ENCODE results near the gene TPPP2.
A peak's percentile ranks its signal among the peaks of the same experiment; 100 is the strongest.

TPPP2 gene

DNA sequence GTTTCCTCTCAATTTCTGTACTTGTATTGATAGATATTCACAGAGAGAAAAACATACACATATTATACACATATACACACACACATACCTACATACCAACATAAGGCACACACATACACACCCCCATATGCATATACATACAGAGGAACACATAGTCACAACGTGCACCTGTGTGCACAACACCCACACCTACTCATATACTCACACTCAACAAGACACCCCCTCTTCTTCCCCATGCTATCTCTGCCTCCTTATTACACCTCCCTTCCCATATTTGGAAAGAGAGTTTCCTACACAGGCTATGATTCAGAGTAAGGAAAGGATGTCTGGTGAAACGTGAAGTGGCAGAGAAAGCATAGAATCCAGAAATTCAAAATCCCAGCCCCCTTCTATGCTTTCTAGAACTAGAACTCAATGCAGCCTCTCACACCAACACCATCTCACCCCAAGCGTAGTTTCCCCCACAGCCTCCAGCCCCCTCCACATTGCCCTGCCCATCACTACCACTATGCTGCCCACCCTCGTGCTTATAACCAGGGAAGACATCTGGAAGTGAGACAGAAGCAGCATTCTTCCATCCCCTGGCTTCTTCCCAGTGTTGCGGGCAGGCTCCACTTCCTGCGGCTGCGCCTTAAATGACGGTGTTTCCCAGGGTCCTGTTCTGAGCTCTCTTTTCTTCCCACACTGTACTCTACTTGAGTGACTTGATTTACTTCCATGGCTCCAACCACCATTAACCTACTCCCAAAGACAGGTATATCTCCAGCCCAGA lies 30.0 kb downstream of the TPPP2 start:
- DNase-seq: no peak

DNA sequence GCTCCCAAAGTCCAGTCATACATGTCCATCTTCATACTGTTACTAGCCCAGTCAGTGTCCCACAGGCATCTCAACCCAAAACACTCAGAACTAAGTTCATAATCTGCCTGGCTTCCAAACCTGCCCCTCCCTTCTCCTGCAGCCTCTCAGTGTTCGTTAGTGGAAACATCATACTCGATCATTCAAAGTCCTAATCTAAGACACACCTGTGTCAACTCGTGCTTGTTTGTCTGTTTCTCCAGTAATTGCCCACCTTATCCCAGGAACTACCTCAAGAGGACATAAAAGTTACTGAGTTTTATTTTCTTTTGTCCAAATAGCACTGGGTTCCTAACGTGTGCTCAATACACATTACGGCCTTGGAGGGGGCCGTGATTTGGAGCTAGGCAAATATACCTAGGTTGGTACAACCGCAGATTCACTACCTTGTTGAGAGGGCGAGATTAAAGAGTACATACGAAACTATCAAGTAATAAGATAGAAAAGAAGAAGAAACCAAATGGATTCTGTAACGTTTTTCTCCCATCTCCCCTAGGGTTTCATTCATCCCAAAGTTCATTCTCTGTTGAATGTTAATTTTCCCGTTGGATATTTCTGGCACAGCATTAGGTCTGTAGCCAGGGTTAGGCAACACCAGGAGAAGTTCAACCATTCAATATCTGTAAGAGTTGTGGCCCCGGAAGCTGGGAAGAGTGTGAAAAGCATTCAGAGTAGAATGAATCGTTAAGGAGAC lies 30.8 kb downstream of the TPPP2 start:
- no peak for DNase-seq

DNA sequence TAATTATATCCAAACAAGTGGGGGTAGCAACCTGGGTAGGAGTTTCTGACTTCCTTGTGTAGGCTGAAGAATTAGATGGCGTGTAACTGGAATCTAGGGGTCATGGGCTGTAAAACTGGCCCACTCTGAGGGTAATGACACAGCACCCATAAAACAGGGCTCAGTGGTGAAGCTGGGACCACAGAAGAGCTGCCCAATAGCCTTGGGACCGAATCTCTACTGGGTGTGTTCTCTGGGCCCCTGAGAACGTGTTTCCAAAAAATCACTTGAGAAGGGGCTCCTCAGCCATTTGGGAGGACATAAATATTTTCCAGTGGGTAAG lies 31.3 kb downstream of the TPPP2 start:
- no peak for DNase-seq

DNA sequence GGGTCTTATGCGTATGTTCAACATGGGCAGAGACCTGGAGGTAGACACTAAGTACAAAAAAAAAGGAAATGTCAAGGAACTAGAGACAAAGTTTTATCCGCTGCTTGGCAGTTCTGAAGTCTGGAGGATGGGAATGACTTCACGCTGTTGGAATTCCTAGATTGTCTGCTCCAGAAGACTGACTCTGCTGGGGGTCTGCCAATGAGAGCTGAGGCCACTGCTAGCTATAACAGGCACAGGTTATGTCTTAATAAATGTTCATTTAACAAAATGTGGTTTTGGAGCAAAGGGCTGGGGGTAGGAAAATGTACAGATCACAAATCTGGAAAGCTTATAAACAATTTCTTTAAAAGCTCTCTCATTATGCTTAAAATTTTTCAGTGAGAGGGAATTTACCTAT lies 33.5 kb downstream of the TPPP2 start:
- no peak for DNase-seq

DNA sequence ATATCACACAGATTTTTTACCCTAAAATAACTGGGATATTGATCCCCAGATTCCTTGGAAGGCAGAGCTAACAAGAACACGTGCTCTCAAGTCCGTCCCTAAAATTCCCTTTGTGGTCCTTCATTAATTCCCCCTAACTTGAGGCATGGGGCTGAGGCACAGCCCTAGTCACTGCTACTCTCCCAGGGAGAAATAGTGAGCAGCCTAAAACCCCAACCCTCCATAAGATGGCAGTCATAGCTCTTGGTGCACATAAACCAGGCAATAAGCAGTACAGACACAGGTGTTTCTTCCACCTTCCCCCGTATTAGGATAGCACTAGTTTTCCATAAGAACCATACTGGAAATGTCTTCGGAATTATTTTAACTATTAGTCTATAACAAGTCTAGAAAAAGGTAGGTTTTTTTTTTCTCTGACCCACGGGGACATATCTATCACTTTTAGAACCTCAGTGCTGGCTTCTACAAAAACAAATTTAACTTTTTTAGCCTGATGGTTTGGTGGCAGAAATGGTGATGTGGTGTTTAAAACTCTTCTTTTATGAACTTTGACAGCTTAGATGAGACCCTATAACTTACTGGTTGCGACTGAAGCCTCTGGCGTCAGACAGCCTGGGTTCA lies 37.0 kb downstream of the TPPP2 start:
- DNase-seq: no peak

DNA sequence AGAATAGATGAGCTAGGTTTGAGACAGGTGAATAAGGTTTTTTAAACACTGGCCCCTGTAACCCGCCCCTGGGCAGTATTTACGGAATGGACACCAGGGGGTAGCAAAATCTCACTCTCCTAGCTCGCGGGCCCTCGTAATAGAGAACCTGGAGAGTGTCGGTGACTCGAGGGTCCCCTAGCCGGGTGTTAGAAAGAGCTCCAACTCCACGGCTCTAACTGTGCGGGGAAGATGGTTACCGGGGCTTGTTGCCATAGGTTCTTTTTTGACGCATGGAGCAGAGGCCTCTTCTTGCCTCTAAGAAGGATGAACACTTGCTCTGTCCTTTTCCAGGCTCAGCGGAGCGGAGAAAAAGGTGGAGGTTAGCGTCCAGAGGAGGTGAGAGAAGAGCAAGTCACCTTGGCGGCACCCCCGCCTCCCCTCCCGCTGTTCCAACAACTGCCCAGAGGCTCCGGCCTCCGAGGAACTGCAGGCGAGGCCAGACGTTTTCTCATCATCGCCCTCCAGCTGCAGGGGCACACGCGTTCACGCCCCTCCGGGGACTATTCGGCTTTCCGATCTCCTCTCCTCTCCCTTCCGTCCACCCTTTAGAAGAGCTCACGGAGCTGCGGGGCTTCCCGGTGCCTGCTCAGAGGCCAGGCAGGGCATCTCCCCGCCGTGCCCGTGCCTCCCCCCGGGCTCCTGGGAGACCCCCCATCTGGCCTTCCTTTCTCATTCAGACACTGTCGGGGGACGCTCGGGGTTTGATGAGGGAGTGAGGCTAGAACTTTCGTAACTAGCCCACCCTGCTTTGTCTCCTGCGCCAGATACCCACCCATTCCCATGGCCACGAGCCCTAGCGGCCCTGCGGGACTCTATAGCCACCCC lies 38.7 kb downstream of the TPPP2 start:
- peak; percentile 38 to 74 for DNase-seq

DNA sequence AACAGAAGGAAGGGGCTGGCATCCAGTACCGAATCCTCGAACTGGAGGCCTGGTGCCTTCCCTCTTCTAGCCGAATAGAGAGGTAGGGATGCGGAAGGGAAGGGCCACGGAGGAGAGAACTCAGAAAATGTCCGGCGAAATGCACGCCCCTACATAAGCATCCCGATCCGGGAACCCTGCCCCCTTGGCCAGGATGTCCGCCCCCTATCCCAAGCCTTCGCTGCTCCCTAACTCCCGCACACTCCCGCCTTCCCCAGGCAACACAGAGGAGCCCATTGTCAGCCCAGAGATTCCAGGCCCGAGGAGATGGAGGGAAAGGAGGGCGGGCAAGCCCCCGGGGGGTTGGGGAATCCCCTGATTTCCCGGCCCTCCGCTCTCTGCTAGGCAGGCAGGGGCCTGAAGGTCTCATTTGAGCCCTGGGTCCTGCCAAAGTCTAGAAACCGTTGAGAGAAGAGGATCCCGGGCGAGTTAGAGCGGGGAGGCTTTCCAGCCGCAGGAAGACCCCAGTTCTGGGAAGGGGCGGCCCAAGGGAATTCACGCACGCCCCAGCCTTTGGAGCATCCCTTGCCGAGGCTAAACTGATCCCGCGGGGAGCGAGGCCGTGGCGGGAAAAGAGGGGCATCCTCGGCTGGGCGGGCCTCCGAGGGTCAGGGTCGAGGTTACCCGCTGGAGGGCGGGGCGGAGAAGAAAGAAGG lies 39.5 kb downstream of the TPPP2 start:
- no peak for DNase-seq

DNA sequence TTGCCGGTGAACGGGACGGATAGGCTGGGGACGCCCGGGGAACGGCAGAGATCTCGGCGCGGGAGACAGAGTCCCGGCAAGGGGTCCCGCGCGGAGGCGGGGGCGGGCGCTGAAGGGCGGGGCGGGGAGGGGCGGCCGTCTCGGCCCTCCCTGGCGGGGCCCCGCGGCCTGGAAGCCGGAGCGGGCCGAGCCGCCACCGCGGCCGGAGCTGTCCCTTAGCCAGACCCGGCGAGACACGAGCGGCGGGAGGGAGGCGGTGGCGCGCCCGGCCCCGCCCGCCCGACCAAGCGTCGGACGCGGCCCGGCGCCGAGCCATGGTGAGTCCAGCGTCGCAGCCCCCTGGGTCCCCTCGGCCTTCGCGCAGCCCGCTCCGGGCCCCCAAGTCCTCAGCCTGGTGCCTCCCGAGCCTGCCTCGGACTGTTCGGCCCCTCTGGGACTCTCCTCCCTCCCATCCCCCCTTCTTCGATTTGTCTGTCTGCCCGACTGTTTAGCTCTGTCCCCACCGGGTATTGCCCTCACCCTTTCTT lies 40.1 kb downstream of the TPPP2 start, which contains the start of gene ARHGEF40:
TSS of gene ARHGEF40 (plus strand) at position 222 of the 527 bp plus-strand sequence. CDS start at position 315, 93 bp downstream.
- peak in 1 of 2 donors; percentile 20 for DNase-seq

DNA sequence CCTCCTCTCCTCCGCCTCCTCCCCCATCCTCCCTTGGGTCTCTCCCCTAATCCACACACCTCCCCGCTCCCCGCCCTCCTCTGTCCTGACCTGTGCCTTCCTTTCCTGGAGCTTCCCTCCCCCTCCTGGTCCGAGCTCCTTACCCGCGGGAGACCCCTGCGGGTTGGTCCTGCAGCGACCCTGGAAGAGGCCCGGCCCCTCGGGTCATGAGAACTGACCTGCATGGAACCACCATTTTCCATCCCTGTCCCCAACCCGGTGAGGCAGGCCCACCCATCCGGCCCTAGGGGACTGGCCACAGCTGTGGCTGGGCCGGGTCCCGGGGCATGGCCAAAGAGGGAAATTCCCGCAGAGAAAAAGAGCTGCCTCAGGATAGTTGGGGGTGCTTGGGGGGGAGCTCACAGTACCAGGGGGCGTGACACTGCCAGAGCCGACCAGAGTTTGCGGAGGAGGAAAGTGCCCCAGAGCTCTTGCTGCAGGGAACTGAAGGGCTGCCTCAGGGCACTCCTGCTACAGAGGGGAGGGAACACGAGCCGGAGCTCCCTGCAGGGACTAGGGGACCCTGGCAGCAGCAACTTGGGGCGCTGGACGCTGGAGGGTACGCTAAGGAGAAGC lies 40.7 kb downstream of the TPPP2 start:
- peak in 1 of 2 donors; percentile 49 for DNase-seq

DNA sequence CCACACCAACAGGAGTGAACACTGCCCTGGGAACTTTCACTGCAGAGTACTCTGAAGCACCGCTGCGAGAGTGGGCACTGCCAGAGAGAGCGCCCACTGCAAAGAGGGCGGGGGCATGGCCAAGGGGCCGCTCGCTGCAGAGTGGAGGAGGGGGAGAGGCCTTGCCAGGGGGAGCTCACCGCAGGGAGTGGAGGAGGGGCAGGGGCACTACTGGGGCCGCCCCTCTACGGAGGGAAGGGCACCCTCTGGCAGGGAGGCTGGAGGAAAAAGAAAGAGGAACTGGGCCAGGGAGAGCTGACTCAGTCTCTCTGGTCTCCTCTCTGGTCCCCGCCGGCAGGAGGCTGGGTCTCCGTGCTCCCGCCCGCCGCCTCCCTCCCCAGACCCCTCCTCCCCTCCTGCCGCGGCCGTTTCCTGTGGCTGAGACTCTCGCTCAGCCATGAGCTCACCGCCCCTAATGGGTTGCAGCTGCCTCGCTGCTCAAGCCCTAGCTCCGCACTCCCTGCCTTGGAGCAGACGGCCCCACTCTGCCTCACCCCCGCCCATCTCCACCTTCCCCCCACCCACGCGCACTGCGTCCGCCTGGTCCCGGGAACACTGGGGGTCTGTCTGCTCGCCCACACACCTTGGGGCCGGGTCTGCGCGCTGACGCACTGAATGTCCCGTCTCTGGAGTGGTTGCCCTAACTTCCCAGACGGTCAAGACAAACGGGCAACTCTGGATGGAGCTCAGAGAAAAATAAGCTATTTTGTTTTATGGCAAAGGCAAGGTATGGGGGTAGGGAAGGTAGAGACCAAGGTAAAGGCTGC lies 41.4 kb downstream of the TPPP2 start:
- peak; percentile 57 to 61 for DNase-seq

DNA sequence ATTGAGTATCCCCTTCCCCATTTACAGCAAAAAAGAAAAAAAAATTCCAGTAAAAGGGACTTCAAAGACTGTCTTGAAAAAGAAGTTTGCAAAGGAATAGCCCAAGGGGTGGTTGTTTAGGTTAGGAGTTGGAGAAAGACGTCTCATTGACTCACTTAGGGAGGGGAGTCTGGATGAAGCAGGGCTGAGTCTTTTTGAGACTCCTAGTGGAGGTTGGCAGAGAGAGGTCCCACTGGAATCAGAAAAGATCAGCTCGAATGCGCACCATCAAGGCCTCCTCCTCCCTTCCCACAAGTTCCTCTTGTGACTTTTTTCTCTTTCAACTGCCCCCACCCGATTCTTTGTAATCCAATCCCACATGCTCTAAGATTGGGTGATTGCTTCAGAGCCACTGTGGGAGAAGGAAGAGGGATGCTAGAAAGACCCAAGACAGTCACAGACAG lies 42.0 kb downstream of the TPPP2 start:
- DNase-seq: peak; percentile 79 to 89

DNA sequence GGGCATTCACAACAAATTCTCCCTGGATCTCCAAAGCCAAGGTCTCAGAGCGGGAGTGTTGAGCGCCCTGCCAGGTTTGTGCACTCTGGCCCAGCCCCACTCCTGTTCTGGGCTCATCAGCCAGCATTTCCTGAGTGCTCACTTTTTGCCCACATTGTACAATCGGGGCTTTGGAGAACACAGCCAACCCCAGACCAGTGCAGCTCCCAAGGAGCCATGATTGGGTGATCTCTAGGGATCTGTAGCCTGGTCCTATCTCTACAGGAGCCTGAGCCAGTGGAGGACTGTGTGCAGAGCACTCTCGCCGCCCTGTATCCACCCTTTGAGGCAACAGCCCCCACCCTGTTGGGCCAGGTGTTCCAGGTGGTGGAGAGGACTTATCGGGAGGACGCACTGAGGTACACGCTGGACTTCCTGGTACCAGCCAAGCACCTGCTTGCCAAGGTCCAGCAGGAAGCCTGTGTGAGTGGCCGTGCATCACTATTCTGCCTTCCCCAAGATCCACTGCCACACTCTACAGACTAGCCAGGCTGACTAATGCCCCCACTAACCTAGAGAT lies 42.8 kb downstream of the TPPP2 start:
- no peak for DNase-seq

DNA sequence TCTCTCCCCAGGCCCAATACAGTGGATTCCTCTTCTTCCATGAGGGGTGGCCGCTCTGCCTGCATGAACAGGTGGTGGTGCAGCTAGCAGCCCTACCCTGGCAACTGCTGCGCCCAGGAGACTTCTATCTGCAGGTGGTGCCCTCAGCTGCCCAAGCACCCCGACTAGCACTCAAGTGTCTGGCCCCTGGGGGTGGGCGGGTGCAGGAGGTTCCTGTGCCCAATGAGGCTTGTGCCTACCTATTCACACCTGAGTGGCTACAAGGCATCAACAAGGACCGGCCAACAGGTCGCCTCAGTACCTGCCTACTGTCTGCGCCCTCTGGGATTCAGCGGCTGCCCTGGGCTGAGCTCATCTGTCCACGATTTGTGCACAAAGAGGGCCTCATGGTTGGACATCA lies 43.9 kb downstream of the TPPP2 start:
- no peak for DNase-seq

DNA sequence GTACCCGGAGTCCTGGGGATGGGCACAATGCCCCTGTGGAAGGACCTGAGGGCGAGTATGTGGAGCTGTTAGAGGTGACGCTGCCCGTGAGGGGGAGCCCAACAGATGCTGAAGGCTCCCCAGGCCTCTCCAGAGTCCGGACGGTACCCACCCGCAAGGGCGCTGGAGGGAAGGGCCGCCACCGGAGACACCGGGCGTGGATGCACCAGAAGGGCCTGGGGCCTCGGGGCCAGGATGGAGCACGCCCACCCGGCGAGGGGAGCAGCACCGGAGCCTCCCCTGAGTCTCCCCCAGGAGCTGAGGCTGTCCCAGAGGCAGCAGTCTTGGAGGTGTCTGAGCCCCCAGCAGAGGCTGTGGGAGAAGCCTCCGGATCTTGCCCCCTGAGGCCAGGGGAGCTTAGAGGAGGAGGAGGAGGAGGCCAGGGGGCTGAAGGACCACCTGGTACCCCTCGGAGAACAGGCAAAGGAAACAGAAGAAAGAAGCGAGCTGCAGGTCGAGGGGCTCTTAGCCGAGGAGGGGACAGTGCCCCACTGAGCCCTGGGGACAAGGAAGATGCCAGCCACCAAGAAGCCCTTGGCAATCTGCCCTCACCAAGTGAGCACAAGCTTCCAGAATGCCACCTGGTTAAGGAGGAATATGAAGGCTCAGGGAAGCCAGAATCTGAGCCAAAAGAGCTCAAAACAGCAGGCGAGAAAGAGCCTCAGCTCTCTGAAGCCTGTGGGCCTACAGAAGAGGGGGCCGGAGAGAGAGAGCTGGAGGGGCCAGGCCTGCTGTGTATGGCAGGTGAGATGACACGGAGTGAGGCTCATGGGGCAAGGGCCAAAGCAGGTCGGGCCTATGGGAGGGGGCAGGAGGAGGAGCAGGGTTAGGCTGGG lies 44.6 kb downstream of the TPPP2 start:
- DNase-seq: no peak

DNA sequence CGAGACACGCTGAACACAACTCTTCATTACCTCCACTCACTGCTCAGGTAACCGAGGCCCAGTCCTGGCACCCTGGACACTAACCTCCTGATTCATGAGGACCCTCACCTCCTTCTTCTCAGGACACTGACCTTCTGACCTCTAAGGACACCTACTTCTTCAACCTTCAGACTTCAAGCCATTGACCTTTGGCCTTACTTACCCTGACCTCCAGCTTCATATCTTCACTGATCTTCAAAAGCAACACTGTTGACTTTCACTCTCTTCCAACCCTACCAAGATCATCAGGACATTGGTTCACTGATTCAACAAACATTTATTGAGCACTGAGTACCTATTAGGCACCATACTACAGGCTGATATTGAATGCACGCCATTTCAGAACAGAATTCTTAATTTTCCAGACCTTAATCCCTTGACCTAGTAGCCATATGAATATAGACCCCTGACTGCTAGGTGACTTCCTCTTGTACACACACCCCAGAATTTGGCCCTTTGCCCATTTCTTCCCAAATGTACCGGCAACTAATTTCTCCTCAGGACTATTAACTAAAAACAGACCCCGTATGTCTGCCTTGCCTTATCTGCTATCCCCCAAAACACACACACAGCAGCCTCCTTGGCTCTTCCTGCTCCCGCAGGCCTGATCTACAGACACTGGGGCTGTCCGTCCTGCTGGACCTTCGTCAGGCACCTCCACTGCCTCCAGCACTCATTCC lies 45.9 kb downstream of the TPPP2 start:
- DNase-seq: no peak

DNA sequence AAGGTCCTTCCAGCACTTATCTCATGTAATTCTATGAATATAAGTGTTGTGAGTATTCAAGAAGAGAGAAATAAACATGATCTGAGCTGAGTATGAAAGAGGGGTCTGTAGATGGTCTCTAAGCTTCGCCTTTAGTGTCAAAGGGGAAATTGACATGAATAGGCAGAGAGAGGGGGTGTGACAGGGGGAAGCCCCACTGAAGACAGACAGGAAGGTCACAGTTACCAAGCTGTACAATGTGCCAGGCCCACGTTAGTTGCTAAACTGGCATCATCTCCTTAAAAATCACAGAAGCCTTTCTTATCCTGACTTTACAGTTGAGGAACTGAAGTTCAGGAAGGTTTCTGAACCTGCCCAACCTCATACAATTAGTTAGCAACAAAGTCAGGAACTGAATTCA lies 47.7 kb downstream of the TPPP2 start:
- no peak for DNase-seq

DNA sequence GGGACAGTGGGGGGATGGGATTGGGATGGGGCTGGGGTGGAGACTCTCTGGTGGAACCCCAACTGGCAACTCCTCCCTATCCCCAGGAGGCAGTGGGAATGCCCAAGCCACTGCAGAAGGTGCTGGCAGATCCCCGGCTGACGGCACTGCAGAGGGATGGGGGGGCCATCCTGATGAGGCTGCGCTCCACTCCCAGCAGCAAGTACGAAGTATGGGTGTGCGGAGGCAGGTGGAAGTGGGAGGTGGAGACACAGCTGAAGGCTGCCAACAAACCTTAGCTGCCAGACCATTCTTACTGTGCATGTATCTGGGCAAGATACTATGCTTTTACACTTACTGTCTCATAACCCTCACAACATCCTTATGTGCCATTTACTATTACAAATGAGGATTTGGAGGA lies 48.3 kb downstream of the TPPP2 start:
- no peak for DNase-seq

DNA sequence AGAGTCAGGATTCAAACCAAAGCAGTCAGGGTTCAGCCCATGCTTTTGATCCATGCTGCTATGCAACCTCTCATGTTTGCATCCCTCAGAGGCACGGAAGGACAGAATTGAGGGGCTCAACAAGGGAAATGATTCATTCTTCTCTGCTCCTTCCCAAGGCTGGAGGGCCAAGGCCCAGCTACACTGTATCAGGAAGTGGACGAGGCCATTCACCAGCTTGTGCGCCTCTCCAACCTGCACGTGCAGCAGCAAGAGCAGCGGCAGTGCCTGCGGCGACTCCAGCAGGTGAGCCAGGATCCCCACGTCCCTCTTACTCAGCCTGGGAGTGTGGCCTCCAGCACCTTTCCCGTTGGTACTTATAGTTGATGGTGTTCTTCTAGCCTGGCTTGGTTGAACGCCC lies 48.7 kb downstream of the TPPP2 start:
- DNase-seq: no peak

Data from inflammatory macrophage treated with lipopolysaccharide for 1 hour (primary cell).